SIG-M5 treated with dmso at 0.1 percent for 504 hours (cell line): ENCODE results near the gene ZNF891.

Experiments
- DNase-seq: peaks from one replicate; lab custom pipeline; 2025; ENCODE audit not compliant: unreplicated experiment; lab: John Stamatoyannopoulos, UW

The ZNF891 gene

GRCh38 chr12:133063556-133063955, 66.5 kb downstream of the ZNF891 start:
- DNase-seq = no peak

- DNase-seq = no peak
These were observed 68.1 kb downstream of the ZNF891 start for GRCh38 chr12:133061954-133062353.

GRCh38 chr12:133058203-133059113, 71.6 kb downstream of the ZNF891 start:
- DNase-seq = no peak

GRCh38 chr12:133057446-133057845, 72.6 kb downstream of the ZNF891 start:
- no peak for DNase-seq
